Dermis blood vessel endothelial cell (primary cell): ENCODE results near the gene EPHA6. TPM values are rescaled to one million over a fixed set of nuclear protein-coding genes. Genes with fewer than 3 reads are reported as not detected.

ENCODE experiments used
- DNase-seq: peaks from one replicate; pipeline ENCODE4 v3.0.0; 2010
- total RNA-seq: library from RNA; depleted of rRNA; stranded (reverse); fragments of >200 nt; gene quantifications from 2 replicates; pipeline ENCODE4 v1.2.3, GENCODE V29; 2014

The EPHA6 gene
- total RNA-seq, 1 donor from 2014 or later, result under 0.01 TPM

GRCh38 chr3:97656638-97657037 is 842.2 kb downstream of the EPHA6 start:
- no peak for DNase-seq

DNA sequence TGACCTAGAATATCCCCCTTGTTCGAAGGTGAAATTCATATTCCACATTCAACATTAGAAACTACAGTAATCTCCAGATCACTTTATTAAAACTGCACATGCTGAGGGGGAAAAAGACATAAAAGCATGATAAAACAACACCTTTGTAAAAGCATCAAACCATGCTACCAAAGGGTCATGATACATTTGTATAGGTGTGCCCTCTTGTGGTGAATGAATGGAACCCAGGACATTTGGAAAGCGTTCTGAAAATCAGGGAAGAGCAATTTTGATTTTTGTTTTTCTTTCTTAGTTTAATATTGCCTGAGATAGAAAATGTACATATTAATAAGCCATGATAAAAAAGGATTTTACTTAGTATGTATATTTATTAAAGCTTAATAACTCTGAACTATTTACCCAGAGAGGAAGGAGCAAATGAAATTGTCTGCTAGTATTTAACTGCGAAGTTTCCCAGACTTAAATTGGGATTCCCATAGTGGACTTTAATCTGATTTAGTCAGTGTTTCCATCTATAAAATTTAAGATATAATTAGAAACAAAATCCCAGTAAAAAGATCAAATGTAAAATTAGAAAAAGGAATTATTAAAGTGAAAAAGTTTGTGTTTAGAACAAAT is 844.4 kb downstream of the EPHA6 start:
- DNase-seq, result peak; percentile 43

DNA sequence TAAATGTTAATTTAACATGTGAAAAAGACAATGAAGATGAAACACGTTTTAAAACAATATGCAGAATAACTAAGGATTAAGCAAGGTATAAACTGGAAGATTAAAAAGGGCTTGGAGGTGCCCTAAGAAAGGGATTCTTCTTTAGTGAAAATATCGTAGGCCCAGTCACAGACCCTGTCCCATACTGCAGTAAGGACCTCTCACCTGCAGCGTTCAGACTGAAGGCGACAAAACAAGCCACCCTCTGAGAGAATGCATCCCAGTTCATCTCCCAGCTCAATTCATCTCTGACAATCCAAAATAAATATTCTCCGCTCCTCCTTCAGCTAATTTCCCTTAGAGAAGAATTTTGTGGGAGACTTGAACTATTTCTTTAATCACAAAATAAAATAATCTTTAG is 847.9 kb downstream of the EPHA6 start:
- no peak for DNase-seq

- DNase-seq, result no peak
Observed at GRCh38 chr3:97662762-97663161, 848.4 kb downstream of the EPHA6 start.

DNA sequence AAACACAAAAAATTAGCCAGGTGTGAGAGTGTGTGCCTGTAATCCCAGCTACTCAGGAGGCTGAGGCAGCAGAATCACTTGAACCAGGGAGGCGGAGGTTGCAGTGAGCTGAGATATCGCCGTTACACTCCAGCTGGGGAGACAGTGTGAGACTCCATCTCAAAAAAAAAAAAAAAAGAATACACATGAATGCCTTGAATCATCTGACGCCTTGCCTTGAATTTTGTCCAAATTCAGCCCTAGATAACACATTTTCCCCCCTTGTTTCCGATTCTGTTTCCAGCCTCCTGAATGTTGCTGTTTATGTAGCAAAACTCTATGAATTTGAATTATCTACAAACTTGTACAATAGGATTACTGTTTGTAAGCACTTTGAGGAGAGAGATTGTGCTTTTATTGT is 851.5 kb downstream of the EPHA6 start:
- no peak for DNase-seq

DNA sequence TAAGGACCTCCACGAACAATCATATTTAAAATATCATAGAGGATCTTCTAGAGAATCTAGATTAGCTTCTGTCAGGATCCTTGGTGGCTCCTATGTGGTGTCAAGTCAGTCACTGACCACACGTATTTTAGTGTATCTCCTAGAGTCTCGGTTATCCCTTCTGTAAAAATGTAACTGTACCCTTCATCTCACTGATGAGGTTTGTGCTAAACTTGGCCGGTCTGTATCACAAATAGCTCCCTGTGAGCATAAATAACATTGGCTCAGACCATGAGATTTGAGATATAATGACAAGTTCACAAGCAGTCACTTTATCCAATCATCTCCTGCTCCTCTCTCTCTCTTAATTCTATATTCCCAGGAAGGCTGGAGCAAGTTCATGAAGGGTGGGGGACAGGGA is 856.6 kb downstream of the EPHA6 start:
- DNase-seq, result no peak

DNA sequence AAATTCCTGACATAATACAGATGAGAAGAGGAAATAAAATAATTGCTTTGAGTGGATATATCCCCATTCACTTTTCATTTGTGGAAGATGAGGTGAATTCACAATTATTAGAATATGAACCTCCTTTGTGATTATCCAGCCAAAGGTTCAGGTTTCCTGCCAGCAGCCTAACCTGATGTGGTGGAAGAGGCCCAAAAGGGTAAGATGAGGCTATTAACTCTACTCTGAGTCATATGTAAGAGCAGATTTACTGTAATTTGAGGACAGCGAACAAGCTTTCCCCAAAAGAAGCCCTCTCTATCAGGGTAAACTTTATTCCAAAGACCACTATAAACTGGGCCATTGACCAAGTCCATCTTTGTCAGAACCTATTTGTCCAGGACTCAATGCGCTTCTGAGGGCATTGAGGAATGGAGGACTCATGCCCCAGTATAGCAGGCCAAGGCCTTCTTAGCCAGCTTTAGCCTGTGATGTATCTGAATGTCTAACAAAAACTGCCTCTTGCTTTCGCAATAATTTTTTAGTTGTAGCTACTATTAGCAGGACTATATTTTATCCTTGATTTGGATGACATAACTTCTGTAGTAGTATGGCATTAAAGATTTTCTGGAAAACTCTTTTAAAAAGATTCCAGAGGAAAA is 859.1 kb downstream of the EPHA6 start:
- no peak for DNase-seq

DNA sequence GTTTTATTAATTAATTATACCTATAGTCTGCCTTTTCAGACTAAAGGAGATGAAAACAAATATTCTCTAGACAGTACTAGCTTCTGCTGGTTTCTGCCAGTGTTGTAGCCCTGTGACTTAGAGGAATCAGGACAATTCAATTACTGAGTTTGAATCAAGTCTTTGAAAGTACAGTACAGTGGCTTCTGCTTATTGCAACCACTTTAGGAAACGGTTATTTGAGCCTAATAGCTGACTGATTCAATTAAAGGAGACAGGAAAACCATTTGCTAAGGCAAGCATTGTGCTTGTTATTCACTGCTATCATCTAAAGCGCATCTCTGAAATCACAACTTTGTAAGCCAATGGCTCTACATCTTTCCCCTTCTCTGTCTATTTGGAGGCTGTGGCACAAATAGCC is 860.1 kb downstream of the EPHA6 start:
- no peak for DNase-seq

DNA sequence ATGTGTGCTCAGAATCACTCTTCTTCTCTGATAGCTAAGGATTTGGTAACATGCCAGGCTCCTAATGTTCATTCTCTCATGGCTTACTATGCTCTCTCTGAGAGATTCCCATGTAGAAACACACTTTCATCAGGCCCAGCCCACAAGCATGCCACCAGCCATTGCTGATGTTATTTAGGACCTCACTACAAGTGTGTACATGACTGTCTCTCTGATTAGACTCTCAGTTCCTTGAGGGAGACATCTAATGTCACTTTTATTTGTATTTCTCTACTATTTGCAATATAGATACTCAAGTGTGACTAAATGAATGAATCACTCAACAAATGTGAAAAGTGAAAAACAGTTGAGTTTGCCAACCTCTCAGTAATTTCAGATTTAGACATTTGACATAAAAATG is 865.8 kb downstream of the EPHA6 start:
- no peak for DNase-seq

- no peak for DNase-seq
Observed at GRCh38 chr3:97680696-97681095, 866.3 kb downstream of the EPHA6 start.

GRCh38 chr3:97684490-97684889 is 870.1 kb downstream of the EPHA6 start:
- DNase-seq, result no peak

GRCh38 chr3:97686258-97686657 is 871.9 kb downstream of the EPHA6 start:
- no peak for DNase-seq

- DNase-seq, result no peak
Observed at GRCh38 chr3:97687734-97688133, 873.3 kb downstream of the EPHA6 start.

- DNase-seq, result no peak
Observed at GRCh38 chr3:97689111-97689510, 874.7 kb downstream of the EPHA6 start.

GRCh38 chr3:97689962-97690361 is 875.6 kb downstream of the EPHA6 start:
- DNase-seq, result no peak

DNA sequence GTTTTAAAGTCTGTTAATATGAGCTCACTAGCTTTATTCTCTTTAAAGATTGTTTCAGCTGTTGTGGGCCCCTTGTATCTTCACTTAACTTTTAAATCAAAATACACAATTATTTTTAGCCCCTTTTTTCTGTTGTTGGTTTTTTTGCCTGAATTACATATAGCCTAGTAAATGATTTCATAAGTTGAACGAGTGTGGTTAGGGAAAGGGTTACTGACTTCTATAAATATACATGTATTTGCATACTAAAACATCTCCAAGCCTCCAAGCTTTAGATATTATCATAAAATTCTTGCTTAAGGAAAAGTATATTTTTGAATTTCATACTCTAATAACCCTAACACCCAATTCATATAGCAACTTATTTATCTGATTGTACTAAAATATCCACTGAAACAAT is 877.0 kb downstream of the EPHA6 start:
- no peak for DNase-seq

DNA sequence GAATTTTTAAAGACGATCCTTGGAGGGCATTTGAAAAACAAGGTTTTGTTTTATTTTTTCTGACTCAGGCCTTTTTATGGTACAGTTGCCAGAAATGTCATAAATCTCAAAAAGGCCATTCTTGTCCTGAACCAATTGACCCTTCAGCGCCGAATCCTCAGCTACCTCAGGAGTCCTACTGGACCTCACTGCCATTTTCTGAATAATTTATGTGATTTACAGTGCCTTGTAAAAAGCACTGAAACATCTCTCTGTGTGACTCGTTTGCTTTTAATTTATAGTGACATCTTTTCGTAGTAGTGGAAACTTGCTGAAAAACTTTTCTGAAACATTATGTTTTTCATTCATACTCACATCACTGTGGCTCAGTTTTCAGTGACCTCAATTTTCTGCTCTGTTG is 878.0 kb downstream of the EPHA6 start:
- DNase-seq, result no peak

DNA sequence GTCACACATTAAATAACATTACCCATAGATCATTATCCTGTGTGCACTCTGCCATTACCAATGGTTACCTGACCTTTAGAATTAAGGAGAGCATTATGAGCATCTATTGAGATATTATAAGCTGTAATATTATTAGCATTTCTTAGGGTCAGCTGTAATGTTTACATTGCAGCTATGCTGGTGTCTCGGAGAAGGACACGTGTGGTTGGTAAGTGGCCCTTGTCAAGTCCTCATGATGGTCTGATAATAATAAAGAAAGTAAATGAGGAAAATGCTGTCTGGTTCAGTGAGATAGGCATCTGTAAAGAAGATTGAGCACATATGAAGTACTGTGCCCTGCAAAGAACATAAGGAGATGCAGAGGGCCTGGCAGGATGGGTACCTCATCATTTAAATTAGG is 878.4 kb downstream of the EPHA6 start:
- DNase-seq, result no peak

GRCh38 chr3:97694876-97695275 is 880.5 kb downstream of the EPHA6 start:
- no peak for DNase-seq

DNA sequence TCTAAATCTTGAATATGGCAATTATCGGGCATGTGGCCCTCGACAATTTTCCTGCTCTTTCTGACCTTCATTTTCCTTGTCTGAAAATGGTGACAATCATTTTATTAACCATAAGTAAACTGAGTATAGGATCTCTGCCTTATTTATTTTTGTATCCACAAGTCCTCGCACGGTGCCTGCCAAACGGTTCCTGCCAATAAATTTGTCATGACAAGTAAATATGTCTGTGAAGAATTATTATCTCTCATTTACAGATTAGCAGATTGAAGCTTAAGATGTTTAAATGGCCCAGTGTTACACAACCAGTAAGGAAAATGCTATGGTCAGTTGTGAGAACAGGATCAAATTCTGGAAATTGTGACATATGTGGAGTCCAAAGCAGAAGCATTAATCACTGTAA is 884.3 kb downstream of the EPHA6 start:
- DNase-seq, result no peak

GRCh38 chr3:97699889-97700288 is 885.5 kb downstream of the EPHA6 start:
- no peak for DNase-seq

DNA sequence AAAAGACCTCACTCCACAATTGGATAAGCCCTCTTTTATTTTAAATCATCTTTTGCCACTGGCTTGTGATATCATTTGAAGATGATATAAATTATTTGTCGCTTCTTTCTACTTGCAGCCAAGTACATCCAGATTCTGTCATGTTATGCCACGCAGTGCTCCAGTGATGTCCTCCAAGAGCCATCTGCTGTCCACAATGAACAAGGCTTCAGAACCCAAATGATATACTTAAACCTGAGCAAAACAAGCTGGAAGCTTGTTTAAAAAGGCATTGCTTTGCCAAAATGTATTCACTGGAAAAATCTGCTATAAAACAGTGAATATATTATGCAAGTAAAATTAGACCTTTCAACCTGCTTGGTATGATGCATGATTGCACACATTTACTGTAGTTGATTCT is 891.4 kb downstream of the EPHA6 start:
- no peak for DNase-seq

DNA sequence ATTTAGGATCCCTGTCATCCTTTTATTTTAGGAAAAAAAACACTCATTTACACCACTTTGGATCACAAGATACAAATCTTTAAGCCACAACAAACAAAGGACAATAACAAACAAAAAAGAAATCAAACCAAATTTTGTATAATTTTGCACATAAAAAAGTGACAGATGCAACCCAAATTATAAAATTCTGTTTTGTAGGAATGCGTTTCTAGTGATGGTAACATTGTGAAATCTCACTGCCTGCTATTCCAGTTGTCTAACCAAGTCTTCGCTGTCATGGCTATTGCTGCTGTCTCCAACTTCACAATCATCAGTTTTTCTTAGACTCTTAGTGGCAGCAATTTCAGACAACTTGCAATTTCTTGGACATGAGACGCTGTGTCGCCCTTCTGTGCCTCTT is 891.8 kb downstream of the EPHA6 start:
- no peak for DNase-seq

- DNase-seq, result no peak
Observed at GRCh38 chr3:97711654-97712053, 897.3 kb downstream of the EPHA6 start.

DNA sequence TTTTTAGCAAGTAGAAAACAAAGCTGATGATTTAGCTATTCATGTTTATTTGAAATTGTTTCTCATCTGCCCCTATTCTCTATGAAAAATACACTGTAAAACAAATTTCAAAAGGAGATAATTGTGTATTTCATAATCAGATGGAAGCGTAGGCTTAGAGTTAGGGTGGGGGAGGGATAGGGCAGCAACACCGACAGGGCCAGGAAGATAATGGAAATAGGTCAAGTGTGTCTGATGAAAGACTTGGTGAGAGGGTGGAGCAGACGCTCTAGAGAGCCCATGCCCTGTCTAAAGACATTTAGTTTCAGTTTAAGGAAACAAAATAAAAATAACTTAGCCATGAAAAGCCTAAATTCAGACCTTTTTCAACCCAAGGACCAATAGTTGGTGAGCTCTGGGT is 898.5 kb downstream of the EPHA6 start:
- no peak for DNase-seq
